Stimulated activated CD4-positive, alpha-beta T cell treated with anti-CD3 and anti-CD28 coated beads, Interleukin-12 subunit alpha, Interleukin-12 subunit beta, amount 100 ng/mL, for 24 hours (primary cell): Measurements from ENCODE around the gene CTSE.
A peak's percentile ranks its signal among the peaks of the same experiment; 100 is the strongest.

ENCODE experiments used
- DNase-seq, 2 experiments: peaks; one replicate each; pipeline ENCODE4 v3.0.0-alpha.2; 2020; ENCODE audit warnings: low read depth in 2 of 2

The CTSE gene

GRCh38 chr1:205991237-205991636, 32.5 kb downstream of the CTSE start:
- no peak for DNase-seq

DNA sequence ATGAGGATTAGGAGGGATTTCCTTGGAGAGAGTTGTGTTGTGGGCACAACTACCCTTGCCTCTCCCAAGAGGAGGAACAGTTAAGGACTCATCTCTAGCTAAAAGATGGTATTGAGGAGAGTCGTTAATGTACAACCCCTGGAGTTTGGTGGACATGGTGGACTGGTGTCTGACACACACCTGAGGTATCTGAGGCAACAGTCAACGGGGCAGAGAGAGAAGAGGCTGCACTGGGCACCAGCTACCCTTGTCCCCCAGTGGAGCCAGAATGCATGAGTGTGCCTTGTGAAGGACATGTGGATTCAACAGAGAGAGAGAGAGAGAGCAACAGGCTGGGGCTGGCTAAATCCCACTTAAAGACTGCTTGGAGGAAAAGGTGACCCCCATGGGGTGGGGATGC, 33.5 kb downstream of the CTSE start:
- no peak for DNase-seq

- DNase-seq: no peak
Measured at GRCh38 chr1:205989786-205990185, 33.9 kb downstream of the CTSE start.

- DNase-seq: no peak
Measured at GRCh38 chr1:205988585-205988995, 35.1 kb downstream of the CTSE start.

DNA sequence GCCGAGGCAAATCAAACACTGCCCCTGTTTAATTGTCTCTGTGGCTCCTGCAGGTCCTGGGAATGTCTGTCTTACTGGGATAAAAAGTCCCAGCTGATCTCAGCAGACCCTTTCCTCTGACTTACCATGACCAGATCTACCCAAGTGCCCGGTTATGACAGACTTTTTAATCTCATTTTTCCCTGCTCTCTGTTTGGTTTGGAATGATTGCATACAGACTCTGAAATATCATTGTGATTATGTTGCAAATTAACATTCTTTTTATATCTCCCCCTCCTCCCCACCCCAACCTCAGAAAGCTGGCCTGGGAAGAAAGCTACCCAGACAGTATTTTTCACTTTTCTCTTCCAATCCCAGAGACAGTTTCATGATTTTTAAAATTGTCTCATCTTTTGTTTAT, 36.8 kb downstream of the CTSE start:
- no peak for DNase-seq

- no peak for DNase-seq
Measured at GRCh38 chr1:205986292-205986691, 37.4 kb downstream of the CTSE start.

DNA sequence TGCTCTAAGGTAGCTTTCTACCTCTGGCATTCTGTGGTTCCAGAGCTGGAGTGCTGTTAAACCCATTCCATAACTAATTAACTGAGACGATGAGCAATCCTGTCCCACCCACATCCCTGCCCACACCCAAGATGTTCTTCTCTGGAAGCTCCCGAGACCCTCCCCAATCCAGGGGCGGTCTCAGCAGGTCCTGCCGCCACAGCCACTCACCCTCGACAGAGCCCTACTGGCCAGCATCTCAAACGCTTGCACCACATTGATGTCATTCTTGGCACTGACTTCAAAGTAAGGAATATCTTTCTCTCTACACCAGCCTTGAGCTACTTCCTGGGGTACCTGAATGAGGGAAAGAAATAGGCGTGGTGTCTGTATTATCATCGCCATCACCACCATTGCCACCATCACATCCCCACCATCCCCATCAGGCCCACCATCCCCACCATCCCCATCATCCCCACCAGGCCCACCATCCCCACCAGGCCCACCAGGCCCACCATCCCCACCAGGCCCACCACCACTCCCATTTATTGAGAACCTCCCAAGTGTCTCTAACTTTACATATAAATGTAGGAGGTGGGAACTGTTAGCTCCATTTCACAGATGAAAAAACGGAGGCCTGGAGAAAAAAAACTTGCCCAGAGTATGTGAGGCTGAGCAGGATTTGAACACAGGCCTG, 38.2 kb downstream of the CTSE start:
- no peak for DNase-seq

DNA sequence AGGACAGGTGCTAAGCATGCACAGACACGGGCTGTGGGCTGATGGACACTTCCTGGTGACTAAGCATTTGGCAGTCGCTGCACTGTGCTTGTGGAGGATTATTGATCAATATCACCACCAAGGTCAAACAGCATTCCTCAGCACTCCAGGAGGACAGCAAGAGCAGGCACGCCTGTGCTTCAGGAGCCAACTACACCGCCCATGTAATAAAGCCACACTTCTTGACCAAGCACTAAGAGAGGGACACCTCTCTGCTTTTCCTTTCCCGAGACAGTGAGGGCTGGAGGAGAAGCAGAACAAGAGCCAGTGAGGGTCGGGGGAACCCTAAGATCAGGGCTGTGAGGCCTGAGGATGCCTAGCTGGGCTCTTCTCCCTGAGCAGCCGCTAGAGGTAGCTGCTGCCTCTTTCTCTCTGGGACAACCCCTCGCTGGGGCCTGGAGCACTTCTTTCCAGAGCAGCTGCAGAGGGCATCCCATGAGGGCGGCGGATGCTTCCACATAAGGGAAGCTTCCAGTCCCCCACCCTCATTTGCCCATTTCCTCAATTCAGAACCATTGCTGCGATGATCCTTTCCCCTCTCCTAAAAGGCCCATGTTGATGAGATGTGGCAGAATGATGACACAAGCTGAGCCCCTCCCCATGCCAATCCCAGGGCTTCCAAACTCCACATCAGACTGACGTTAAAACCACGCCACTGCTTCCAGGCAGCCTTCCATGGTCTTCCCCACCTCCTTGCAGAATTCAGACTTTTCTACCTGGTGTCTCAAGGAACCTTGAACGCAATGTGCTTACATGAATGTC, 39.6 kb downstream of the CTSE start:
- DNase-seq: no peak

DNA sequence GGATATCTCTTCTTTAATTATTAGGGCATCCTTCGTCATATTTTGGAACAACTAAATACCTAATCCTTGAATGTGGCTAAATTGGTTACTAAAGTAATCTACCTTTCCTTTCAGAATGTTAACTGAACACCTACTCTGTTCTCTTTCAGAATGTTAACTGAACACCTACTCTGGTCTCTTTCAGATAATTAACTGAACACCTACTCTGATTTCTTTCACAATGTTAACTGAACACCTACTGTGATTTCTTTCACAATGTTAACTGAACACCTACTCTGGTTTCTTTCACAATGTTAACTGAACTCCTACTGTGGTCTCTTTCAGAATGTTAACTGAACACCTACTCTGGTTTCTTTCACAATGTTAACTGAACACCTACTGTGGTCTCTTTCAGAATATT, 42.4 kb downstream of the CTSE start:
- DNase-seq: no peak

- DNase-seq: no peak
Measured at GRCh38 chr1:205980237-205980870, 43.3 kb downstream of the CTSE start.

- DNase-seq: no peak
Measured at GRCh38 chr1:205979301-205979700, 44.4 kb downstream of the CTSE start.

- DNase-seq: no peak
Measured at GRCh38 chr1:205978676-205979075, 45.0 kb downstream of the CTSE start.

DNA sequence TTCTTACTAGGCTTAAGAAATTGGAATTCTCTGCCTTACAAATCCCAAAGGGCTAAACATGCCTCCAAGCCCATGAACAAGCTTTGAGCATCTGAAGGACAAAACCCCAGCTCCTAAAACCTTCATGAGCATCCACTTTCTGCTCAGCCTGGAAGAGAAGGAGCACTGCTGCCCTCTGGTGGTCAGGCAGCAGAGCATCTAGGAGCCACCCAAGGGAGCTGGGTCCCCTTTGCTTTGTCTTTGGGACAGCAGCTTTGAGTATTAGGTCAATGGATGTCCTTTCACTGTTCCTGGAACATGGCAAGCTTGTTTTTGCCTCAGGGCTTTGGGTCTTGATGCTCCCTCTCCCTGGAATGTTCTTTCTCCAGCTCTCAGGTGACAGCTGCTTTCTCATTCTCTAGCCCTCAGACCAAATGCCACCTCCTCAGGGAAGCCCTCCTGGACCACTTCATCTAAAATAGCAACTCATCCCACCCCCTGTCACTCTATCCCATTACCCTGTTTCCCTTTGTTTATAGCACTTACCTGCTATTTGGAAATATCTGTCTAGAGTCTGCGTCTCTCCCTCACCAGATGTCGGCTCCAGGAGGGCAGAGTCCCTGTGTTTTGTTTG, 46.2 kb downstream of the CTSE start:
- peak; percentile 59 to 72 for DNase-seq

DNA sequence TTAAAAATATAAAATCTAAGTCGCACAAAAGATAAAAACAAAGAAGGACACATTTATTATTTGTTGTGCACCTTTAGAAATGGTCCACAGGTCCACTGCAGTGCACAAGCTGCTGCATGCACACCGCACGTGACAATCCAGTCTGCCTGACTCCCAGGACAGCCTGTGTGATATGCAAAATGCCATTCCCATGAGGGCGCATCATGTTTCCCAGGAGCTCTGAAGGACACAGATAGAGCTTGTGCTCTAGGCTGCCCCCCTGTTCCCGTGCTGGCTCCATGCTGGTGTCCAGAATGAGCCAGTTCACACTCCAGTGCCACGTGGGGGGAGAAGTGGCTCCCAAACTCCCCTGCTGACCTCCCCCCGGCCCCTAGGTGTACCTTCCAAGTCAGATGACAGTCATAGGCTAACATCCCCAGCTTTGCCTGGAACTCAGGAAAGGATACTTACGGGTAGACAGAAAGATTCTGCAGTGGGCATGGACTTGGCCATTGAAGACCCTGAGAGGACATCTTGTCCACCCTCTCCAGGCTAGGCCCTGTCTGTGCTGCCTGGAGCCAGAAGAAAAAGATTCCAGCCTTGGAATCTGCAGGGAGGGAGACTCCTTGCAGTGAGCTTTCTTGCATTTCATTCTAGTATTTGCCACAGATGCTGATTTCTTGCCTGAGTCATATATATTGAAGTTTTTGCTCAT, 46.8 kb downstream of the CTSE start:
- DNase-seq: no peak

DNA sequence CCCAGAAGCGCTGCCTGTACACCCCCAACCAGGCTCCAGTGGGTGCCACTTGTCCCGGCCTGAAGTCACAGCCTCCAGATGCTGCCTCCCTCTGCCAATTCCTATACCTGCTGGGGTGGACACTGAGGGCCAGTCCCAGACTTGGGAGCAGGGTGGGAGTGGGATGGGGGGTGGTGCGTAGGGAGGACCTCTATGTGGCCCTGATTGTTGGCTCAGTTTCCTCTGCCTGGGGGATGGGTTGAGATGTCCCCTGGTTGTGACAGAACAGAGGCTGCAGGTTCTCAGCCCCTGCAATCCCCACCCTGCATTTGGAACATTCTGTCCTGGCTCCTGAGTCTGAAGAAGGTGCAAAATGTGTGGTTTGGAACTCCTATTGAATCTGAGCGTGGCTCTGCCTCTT, 47.7 kb downstream of the CTSE start:
- no peak for DNase-seq

GRCh38 chr1:205975387-205975998, 48.2 kb downstream of the CTSE start:
- DNase-seq: no peak

GRCh38 chr1:205974712-205975111, 49.0 kb downstream of the CTSE start:
- no peak for DNase-seq

DNA sequence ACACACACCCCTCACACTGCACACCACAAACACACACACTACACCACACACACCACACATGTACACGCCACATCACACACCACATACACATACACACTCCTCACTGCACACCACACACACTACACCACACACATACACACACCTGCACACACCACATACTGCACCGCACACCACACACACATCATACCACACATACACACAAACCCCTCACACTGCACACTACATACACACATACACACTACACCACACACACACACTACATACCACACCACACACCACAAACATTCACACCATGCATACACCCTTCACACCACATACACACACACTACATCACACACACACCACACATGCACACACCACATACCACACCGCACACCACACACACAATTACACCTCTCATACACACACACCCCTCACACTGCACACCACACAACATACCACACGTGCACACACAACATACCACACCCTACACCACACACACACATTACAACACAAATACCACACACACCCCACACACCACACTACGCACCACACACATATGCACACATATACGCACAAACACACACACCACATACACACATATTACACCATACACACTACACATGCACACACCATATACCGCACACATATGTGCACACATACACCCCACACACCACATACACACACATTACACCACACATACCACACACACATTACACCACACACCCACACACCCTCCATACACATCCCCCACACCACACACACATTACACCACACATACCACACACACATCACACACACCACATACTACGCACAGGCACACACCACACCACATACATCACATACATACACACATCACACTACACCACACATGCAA, 50.1 kb downstream of the CTSE start:
- DNase-seq: no peak

- no peak for DNase-seq
Measured at GRCh38 chr1:205972491-205973168, 51.1 kb downstream of the CTSE start.

DNA sequence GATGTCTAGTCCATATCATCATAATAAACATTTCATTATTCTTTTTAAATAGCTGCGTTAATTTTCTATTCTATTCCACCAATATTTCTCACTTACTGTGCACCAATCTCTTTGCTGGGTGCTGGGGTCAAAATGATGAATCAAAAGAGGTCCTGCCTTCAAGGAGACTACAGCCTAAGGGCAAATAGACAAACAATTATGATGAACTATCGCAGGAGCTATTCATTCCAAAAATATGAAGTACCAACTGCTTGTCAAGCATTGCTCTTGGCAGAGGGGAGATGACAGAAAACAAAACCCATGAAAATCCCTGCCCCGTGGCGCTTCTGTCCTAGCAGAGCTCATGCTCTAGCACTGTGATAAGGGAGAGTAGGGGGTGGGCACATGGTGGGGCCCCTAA, 51.6 kb downstream of the CTSE start:
- DNase-seq: no peak
